MV-4-11 (cell line): Measurements from ENCODE around the gene PROZ.
"Not testable (repeated sequence)": the region's sequence is repeated elsewhere in the genome, so short reads cannot be mapped to it uniquely, and the experiment has no call there.

Experiments used
- DNase-seq: peaks from one replicate; lab custom pipeline; 2025; lab: John Stamatoyannopoulos, UW

PROZ gene, protein sequence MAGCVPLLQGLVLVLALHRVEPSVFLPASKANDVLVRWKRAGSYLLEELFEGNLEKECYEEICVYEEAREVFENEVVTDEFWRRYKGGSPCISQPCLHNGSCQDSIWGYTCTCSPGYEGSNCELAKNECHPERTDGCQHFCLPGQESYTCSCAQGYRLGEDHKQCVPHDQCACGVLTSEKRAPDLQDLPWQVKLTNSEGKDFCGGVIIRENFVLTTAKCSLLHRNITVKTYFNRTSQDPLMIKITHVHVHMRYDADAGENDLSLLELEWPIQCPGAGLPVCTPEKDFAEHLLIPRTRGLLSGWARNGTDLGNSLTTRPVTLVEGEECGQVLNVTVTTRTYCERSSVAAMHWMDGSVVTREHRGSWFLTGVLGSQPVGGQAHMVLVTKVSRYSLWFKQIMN

GRCh38 chr13:113157929-113158747, at the start of gene PROZ:
TSS of gene PROZ (plus strand) at chr13:113158648. CDS start at chr13:113158661, 13 bp downstream.
- DNase-seq: no peak

- no peak for DNase-seq
Observed at GRCh38 chr13:113109151-113110047, 49.0 kb upstream of the PROZ start.

DNA sequence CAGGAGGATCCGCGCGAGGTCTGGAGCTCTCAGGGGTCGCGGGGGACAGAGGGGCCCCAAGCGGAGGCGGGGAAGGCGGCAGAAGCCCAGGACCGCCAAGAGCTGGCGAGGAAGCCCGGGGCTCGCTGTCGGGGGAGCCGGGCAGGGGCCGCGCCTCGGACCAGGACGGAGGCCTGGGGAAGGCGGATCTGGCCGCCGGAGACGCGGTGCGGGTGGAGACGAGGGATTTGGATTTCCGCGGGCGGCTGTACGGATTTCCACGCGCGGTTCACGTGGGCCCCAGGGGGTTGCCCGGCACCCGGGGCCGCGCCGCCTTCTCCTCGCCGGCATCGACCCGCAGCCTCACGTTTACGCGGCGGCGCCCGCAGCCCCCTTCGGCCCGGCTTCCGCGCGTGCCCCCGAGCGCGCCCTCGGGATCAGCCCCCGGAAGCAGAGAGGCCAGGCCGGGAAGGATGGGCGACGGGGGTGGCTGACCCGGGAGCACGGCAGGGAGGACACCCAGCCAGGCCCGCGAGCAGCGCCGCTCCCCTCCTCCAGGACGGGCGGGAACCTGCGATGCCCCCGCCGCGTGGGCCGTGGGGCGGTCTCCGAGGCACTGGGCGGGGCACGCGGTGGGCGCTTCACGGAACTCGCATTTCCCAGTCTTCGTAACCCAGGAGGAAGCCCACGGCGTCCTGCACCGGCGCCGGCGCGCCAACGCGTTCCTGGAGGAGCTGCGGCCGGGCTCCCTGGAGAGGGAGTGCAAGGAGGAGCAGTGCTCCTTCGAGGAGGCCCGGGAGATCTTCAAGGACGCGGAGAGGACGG, 48.2 kb upstream of the PROZ start:
- DNase-seq: no peak

DNA sequence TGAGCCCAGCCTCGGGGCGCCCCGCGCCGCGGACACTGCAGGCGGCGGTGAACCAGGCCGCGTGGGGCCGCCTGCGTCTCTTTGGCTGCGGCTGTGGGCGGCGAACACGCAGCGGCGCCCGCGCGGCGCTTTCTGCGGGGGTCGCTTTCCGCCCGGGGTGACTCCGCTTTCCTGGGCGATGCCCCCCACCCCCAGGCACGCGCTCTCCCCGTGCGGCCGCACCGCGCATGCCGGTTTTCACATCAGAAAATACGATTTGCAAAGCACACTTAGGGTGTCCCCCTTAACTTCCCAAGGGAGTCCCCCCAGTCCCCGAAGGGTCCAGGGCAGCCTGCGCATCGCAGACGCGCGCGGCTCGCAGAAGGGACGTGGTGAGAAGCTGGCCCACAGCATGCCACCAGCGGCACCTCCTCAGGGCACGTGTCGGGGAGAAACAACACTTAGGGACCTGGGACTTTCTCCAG, 47.6 kb upstream of the PROZ start:
- DNase-seq: no peak

GRCh38 chr13:113111821-113112220, 46.6 kb upstream of the PROZ start:
- not testable (repeated sequence) for DNase-seq

DNA sequence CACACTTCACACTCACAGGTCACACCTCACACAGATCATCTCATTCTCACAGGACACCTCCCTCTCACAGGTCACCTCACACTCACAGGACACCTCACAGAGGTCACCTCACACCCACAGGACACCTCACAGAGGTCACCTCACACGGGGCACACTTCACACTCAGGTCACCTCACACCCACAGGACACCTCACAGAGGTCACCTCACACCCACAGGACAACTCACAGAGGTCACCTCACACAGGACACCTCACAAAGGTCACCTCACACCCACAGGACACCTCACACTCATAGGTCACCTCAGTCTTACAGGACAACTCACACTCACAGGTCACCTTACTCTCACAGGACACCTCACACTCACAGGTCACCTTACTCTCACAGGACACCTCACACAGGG, 46.0 kb upstream of the PROZ start:
- not testable (repeated sequence) for DNase-seq

DNA sequence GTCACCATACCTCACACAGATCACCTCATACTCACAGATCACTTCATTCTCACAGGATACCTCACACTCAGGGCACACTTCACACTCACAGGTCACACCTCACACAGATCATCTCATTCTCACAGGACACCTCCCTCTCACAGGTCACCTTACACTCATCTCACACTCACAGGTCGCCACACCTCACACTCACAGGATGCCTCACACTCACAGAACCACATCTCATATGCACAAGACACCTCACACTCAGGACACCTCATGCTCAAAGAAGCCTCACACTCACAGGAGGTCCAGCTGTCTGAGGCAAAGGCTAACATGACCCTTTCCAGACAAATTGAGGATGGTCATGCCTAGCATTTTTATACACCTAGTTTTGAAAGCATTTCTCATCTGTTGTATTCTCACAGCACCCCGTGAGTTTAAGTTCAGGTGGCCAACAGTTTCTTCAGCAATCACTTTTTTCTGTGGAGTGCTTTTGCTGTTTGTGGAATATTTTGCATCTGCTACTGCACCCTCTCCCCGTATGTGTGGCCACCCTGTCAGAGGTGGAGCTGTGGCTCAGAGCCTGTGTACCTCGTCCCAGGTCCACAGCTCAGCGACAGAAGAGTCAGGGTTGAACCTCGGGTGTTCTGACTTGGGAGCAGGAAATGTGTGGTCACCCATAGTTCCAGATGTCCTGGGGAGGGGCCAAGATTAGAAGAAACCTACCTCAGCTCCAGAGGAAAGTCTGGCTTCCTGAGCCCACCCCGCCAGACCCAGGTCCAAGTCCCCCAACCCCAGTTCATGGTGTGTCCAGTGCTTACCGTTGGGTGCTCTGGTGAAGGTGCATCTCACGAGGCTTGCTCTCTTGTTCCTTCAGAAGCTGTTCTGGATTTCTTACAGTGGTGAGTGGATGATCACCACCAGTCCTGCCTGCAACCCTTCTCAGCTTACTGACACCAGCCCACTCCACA, 45.3 kb upstream of the PROZ start:
- no peak for DNase-seq

GRCh38 chr13:113113846-113114271, 44.6 kb upstream of the PROZ start:
- no peak for DNase-seq

GRCh38 chr13:113114511-113115362, 43.7 kb upstream of the PROZ start:
- DNase-seq: no peak

DNA sequence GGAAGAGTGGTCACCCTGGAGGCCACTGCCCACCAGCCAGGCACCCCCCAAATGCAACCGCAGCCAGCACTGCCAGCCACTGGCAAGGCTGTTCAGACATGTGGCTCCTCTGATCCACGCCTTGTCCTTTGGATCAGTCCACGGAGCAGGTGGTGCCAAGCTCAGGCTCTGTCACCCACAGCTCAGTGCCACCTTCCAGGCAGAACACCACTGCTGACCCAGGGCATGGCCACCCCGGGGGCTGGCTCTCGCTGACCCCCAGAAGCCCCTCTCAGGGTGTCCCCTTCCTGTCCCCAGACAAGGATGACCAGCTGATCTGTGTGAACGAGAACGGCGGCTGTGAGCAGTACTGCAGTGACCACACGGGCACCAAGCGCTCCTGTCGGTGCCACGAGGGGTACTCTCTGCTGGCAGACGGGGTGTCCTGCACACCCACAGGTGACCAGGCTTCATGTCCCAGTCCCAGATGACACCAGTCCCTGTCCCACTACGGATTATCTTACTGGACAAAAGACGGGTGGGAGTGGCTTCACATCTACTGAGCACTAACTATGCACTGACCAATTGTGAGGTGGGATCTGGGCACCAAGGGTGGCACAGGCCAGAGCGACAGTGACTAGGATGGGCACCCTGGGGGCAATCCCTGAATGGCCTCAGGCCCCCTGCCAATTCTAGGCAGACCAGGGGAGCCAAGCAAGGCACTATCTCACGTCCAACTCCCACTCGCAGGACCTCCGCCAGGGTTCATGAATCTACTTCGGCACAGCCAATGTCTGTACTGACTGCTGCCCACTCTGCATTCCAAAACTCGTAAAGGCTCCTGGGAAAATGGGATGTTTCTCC, 42.9 kb upstream of the PROZ start:
- DNase-seq: no peak

DNA sequence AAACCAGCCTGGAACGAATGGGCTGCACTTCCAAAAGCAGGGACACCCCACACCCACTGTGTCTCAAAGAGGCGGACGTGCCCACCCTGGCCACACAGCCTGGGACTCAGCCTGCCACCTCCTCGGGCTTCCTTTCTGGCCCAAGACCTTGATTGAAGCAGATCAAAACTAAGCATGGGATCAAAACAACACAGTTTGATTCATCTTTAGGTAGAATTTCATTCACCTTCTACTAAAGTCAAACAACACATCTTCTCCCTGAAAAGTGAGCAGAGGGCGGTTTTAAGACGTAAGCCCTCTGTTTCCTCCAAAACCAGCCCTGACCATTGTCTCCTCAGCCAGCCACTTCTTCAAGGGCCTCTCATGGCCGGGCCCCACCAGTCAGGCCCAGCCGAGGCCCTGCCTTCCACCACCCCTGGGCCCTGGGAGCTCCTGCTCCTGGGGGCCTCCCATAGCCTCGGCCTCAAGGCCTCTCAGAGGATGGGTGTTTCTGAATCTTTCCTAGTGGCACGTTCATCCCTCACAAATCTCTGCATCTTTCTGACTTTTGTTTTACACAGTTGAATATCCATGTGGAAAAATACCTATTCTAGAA, 42.1 kb upstream of the PROZ start:
- DNase-seq: no peak

- DNase-seq: no peak
Observed at GRCh38 chr13:113116871-113117271, 41.6 kb upstream of the PROZ start.

DNA sequence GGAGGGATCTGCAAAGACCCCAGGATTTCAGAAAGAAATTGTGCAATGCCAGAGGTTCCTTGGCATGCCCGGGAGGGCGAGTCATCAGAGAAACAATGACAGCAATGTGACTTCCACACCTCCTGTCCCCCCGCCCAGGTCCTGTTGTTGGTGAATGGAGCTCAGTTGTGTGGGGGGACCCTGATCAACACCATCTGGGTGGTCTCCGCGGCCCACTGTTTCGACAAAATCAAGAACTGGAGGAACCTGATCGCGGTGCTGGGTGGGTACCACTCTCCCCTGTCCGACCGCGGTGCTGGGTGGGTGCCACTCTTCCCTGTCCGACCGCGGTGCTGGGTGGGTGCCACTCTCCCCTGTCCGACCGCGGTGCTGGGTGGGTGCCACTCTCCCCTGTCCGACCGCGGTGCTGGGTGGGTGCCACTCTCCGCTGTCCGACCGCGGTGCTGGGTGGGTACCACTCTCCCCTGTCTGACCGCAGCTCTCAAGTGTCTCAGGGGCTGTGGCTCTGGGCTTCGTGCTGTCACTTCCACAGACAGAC, 41.0 kb upstream of the PROZ start:
- no peak for DNase-seq

GRCh38 chr13:113117911-113118260, 40.6 kb upstream of the PROZ start:
- DNase-seq: no peak

GRCh38 chr13:113118261-113119021, 40.0 kb upstream of the PROZ start:
- no peak for DNase-seq

GRCh38 chr13:113119166-113119821, 39.2 kb upstream of the PROZ start:
- DNase-seq: no peak
